ENCODE measurements around the gene OR5M8.

The OR5M8 gene

DNA sequence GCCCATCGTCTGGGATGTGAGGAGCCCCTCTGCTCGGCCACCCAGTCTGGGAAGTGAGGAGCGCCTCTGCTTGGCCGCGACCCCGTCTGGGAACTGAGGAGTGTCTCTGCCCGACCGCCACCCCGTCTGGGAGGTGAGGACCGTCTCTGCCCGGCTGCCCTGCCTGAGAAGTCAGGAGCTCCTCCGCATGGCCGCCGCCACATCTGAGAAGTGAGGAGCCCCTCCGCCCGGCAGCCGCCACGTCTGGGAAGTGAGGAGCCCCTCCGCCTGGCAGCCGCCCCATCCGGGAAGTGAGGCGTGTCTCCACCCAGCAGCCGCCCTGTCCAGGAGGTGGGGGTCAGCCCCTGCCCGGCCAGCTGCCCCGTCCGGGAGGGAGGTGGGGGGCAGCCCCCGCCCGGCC lies 5.8 kb upstream of the OR5M8 start:
- TF ChIP-seq, protein P1, sequence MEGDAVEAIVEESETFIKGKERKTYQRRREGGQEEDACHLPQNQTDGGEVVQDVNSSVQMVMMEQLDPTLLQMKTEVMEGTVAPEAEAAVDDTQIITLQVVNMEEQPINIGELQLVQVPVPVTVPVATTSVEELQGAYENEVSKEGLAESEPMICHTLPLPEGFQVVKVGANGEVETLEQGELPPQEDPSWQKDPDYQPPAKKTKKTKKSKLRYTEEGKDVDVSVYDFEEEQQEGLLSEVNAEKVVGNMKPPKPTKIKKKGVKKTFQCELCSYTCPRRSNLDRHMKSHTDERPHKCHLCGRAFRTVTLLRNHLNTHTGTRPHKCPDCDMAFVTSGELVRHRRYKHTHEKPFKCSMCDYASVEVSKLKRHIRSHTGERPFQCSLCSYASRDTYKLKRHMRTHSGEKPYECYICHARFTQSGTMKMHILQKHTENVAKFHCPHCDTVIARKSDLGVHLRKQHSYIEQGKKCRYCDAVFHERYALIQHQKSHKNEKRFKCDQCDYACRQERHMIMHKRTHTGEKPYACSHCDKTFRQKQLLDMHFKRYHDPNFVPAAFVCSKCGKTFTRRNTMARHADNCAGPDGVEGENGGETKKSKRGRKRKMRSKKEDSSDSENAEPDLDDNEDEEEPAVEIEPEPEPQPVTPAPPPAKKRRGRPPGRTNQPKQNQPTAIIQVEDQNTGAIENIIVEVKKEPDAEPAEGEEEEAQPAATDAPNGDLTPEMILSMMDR (IDR thresholded peaks at IDR 0.05; ENCODE audit: control extremely low read depth, extremely low read depth, low read depth, missing control alignments): no peak
- DNase-seq (ENCODE audit: extremely low spot score): no peak
- POLR2A ChIA-PET: no interaction called here
- CTCF ChIA-PET: no interaction called here

GRCh38 chr11:56495117-56495516 lies 3.9 kb upstream of the OR5M8 start:
- DNase-seq (ENCODE audit: extremely low spot score): no peak
- TF ChIP-seq, protein P1 (IDR thresholded peaks at IDR 0.05; ENCODE audit: control extremely low read depth, extremely low read depth, low read depth, missing control alignments): no peak
- ChIA-PET POLR2A (no interaction called here), CTCF (no interaction called here)

- ChIA-PET POLR2A (no interaction called here), CTCF (no interaction called here)
- DNase-seq (ENCODE audit: extremely low spot score): no peak
- TF ChIP-seq, protein P1 (IDR thresholded peaks at IDR 0.05; ENCODE audit: control extremely low read depth, extremely low read depth, low read depth, missing control alignments): no peak
Measured at GRCh38 chr11:56486801-56487200, 4.4 kb downstream of the OR5M8 start.

GRCh38 chr11:56474729-56475235 lies 16.4 kb downstream of the OR5M8 start:
- POLR2A ChIA-PET: no interaction called here
- TF ChIP-seq, protein P1 (IDR thresholded peaks at IDR 0.05; ENCODE audit: control extremely low read depth, extremely low read depth, low read depth, missing control alignments): no peak
- CTCF ChIA-PET: interaction anchor here (1.4 kb wide), 1 partner anchor 13 kb away, joined by 3 read pairs; no protein-coding TSS in a partner anchor
- DNase-seq (ENCODE audit: extremely low spot score): no peak

- POLR2A ChIA-PET: no interaction called here
- no peak for DNase-seq (ENCODE audit: extremely low spot score)
- CTCF ChIA-PET: no interaction called here
- TF ChIP-seq, protein P1 (IDR thresholded peaks at IDR 0.05; ENCODE audit: control extremely low read depth, extremely low read depth, low read depth, missing control alignments): no peak
Measured at GRCh38 chr11:56473252-56473651, 17.9 kb downstream of the OR5M8 start, which contains the start of gene OR5M3. TSS of gene OR5M3 (minus strand) at chr11:56473352. CDS start at chr11:56470497, 2,855 bp downstream.

DNA sequence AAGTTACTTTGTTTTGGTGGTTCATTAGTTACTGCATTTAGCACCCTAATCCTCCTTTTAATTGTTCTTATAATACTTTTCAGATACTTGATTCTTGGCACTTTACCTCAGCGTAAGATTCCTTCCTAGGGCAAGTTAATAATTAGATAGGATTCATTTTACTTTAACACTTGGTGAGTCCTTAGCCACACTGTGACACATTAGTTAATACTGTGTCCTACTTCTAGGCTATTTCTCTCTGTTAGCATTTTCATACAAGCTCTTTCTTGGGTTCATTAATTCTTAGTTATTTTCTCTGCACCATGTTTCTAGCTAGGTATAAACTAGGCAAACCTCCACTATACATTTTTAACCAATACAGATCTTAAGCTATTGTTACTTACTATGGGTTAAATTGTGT lies 34.1 kb downstream of the OR5M8 start:
- POLR2A ChIA-PET: no interaction called here

More for the DNA sequence above, 34.1 kb downstream of the OR5M8 start:
- no peak for DNase-seq (ENCODE audit: extremely low spot score)
- CTCF ChIA-PET: no interaction called here
- TF ChIP-seq, protein P1 (IDR thresholded peaks at IDR 0.05; ENCODE audit: control extremely low read depth, extremely low read depth, low read depth, missing control alignments): no peak

Measured in GM10248 (cell line).